Sigmoid colon (tissue), 7 donors: Measurements from ENCODE around the gene FCGR3B. TPM values are rescaled to one million over a fixed set of nuclear protein-coding genes. Genes with fewer than 3 reads are reported as not detected.

Experiments used
- polyA plus RNA-seq, 3 donors: library from polyadenylated mRNA; stranded (reverse); fragments of 200-250 nt; gene quantifications; one replicate each; pipeline ENCODE4 v1.2.3, GENCODE V29; 2013
- total RNA-seq, 4 donors: library from RNA; depleted of rRNA; stranded (reverse); fragments of >200 nt; gene quantifications; one replicate each; pipeline ENCODE4 v1.1.0, GENCODE V29; 2016
- donor health status: healthy with polysubstance abuse.
- donor health status: Bipolar disorder and iron deficiency.
- donor health status: healthy.

The FCGR3B gene
- total and polyA plus RNA-seq, 7 donors = 0.74 to 4.3 (median 1.9) TPM; not detected in 1

Other genes starting within 250 kb of the FCGR3B start
- gene FCGR2A, start 125.7 kb downstream of the FCGR3B start, total RNA-seq = 10 to 100 TPM; 14.1 to 52.5 (median 34.8) TPM
- 10 to 100 TPM; 14.4 to 68.7 (median 19.8) TPM for gene FCGR2A, start 125.7 kb downstream of the FCGR3B start, polyA plus RNA-seq
- gene HSPA6, start 106.6 kb downstream of the FCGR3B start, total RNA-seq = 1 to 10 TPM in 3 of 4 donors, not detected in 1; 2.0 to 2.9 (median 2.5) TPM
- 1 to 10 TPM in 2 of 3 donors, under 1 TPM in 1; 0.60 to 2.3 (median 1.6) TPM for gene HSPA6, start 106.6 kb downstream of the FCGR3B start, polyA plus RNA-seq
- 10 to 100 TPM in 3 of 4 donors, 1 to 10 TPM in 1; 7.8 to 19.3 (median 14.6) TPM for gene FCGR3A, start 81.4 kb downstream of the FCGR3B start, total RNA-seq
- gene FCGR3A, start 81.4 kb downstream of the FCGR3B start, polyA plus RNA-seq = 10 to 100 TPM in 2 of 3 donors, 1 to 10 TPM in 1; 9.6 to 30.5 (median 13.0) TPM
- gene FCGR2B, start 32.0 kb upstream of the FCGR3B start, total RNA-seq = 10 to 100 TPM in 3 of 4 donors, 1 to 10 TPM in 1; 6.4 to 42.1 (median 23.0) TPM
- 10 to 100 TPM; 10.8 to 20.3 (median 15.9) TPM for gene FCGR2B, start 32.0 kb upstream of the FCGR3B start, polyA plus RNA-seq
- not detected for gene FCRLA, start 76.1 kb upstream of the FCGR3B start, total RNA-seq
- gene FCRLA, start 76.1 kb upstream of the FCGR3B start, polyA plus RNA-seq = 10 to 100 TPM in 1 of 3 donors, 1 to 10 TPM in 1, not detected in 1; 1.6 to 22.0 TPM
- gene FCRLB, start 90.4 kb upstream of the FCGR3B start, total RNA-seq = under 1 TPM in 3 of 4 donors, not detected in 1; 0.36 to 0.95 (median 0.82) TPM
- gene FCRLB, start 90.4 kb upstream of the FCGR3B start, polyA plus RNA-seq = under 1 TPM in 2 of 3 donors, not detected in 1; 0.23 to 0.89 TPM
- gene DUSP12, start 118.6 kb upstream of the FCGR3B start, total RNA-seq = 10 to 100 TPM; 12.7 to 40.3 (median 24.1) TPM
- 10 to 100 TPM; 13.6 to 21.0 (median 17.5) TPM for gene DUSP12, start 118.6 kb upstream of the FCGR3B start, polyA plus RNA-seq
- 10 to 100 TPM; 26.3 to 28.1 (median 27.6) TPM for gene ATF6, start 135.1 kb upstream of the FCGR3B start, total RNA-seq
- 1 to 10 TPM; 2.3 to 9.0 (median 3.0) TPM for gene ATF6, start 135.1 kb upstream of the FCGR3B start, polyA plus RNA-seq